Mammary epithelial cell (primary cell): ENCODE results near the gene SOWAHA.

Source experiments
- EZH2 ChIP-seq: IDR thresholded peaks from 2 replicates; pipeline ENCODE4 v1.6.1; 2012; ENCODE audit warnings: low read length, inconsistent platforms, borderline replicate concordance
- TF ChIP-seq, protein P1 (sequence below), 2 donors: IDR thresholded peaks in 1 of 2; conservative IDR thresholded peaks in 1 of 2; 2 replicates each; pipeline ENCODE4 v1.5.1; 2011 to 2012; ENCODE audit warnings: inconsistent platforms in 2 of 2, low read length in 2 of 2, mild to moderate bottlenecking in 2 of 2, control low read depth in 1 of 2, low read depth in 1 of 2; ENCODE audit not compliant: insufficient read depth in 1 of 2; ENCODE audit errors: extremely low read depth in 1 of 2

DNA sequence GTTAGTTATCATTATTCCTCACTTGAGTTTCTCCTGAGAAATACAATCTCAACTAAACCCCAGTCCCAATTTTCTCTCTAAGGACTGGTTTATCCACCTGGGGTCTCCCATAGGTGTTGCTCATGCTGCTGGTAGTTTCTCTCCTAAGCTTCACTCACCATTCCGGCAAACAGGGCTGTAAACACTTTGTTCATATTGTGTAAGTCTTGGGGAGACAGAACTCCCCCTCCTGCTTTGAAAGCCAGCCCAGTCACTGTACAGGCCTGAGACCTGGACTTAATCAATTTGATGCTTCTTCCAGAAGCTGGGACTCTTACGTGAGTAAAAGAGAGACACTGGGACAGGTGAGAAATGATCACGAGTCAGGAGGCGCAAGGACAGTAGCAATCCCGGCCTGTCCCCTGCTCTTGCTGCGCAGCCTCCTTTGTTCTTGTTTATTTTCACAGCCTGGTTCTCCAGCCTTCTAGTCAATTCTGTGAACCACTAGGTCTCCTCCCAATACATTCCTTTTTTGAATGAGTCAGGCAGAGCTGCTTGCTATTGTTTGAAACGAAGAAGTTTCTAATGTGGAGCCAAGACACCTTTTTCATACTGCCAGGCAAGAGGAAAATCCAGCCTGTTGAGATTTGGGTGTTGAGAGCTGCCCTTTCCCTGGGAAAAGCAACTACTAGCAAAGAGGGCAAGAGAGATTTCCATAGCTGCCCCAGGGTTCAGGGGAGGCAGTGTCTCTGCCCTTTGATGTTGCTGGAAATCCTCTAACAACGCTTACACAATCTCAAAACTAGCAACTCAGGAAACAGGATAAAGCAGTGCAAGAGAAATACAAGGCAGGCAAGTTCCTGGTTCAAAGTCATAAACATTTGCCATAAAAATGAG is 26.6 kb downstream of the SOWAHA start:
- TF ChIP-seq, protein P1, sequence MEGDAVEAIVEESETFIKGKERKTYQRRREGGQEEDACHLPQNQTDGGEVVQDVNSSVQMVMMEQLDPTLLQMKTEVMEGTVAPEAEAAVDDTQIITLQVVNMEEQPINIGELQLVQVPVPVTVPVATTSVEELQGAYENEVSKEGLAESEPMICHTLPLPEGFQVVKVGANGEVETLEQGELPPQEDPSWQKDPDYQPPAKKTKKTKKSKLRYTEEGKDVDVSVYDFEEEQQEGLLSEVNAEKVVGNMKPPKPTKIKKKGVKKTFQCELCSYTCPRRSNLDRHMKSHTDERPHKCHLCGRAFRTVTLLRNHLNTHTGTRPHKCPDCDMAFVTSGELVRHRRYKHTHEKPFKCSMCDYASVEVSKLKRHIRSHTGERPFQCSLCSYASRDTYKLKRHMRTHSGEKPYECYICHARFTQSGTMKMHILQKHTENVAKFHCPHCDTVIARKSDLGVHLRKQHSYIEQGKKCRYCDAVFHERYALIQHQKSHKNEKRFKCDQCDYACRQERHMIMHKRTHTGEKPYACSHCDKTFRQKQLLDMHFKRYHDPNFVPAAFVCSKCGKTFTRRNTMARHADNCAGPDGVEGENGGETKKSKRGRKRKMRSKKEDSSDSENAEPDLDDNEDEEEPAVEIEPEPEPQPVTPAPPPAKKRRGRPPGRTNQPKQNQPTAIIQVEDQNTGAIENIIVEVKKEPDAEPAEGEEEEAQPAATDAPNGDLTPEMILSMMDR (conservative IDR thresholded peaks at IDR 0.05 in 1 of 2, IDR thresholded peaks at IDR 0.05 in 1 of 2; ENCODE audit: extremely low read depth in 1 of 2, insufficient read depth in 1 of 2, low read depth in 1 of 2, low read length in 2 of 2), result no peak
- TF ChIP-seq EZH2, result no peak
